B cell (primary cell): ENCODE data around the gene GPX2.

Experiments used
- CTCF ChIP-seq: fragments of 200-600 bp; IDR thresholded peaks from one replicate; pipeline ENCODE4 v1.8.0; 2022; ENCODE audit warnings: antibody characterized with exemption, mild to moderate bottlenecking
- EZH2 ChIP-seq: IDR thresholded peaks from 2 replicates; pipeline ENCODE4 v1.6.1; 2012; ENCODE audit warnings: borderline replicate concordance, low read depth, mild to moderate bottlenecking, moderate library complexity, low read length; ENCODE audit not compliant: insufficient read depth, poor library complexity, severe bottlenecking

DNA sequence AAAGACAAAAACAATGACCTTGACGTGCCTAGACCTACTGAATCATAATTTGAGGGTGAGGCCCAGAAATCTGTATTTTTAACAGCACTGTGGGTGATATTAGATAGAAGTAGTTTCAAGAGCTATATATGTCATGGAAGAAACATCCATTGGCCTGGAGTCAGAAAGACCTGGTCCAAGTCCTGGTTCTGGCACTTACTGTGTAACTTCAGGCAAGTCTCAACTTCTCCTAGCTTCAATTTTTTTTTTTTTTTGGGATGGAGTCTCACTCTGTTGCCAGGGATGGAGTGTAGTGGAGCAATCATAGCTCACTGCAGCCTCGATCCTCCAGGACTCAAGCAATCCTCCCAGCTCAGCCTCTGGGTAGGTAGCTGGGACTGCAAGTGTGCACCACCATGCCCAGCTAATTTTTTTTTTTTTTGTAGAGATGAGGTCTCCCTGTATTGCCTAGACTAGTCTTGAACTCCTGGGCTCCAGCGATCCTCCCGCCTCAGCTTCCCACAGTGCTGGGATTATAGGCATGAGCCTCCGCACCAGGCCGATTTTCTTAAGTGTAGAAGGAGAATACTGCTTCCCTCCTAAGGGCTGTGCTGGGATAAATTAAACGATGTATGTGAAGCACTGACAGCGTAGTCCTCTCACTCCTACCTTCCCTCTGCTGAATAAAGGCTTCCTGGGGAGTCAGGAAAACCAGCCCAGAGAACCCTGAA is 14.3 kb upstream of the GPX2 start:
- TF ChIP-seq CTCF (no peak), EZH2 (no peak)
